Astrocyte of the spinal cord (primary cell): Measurements from ENCODE around the gene CAPN2.
A peak's percentile ranks its signal among the peaks of the same experiment; 100 is the strongest.
"Not testable (repeated sequence)": the region's sequence is repeated elsewhere in the genome, so short reads cannot be mapped to it uniquely, and the experiment has no call there.

Experiments
- DNase-seq: peaks from one replicate; pipeline ENCODE4 v3.0.0; 2011; ENCODE audit warnings: low read depth, low spot score
- H3K4me3 ChIP-seq: 2 replicates; pipeline ENCODE4 v1.5.1; 2011; ENCODE audit warnings: low read depth, mild to moderate bottlenecking, low read length, moderate library complexity
- CTCF ChIP-seq: IDR thresholded peaks from 2 replicates; pipeline ENCODE4 v1.5.1; 2012; ENCODE audit warnings: low read depth, mild to moderate bottlenecking, low read length, inconsistent platforms
- in situ Hi-C: cut with HindIII; loops from 2 replicates; pipeline ENCODE4 v1.10.0; 2017; ENCODE audit warnings: low sequenced_read_pairs

CAPN2 gene

GRCh38 chr1:223810586-223810985 is 98.2 kb downstream of the CAPN2 start:
- H3K4me3 ChIP-seq, result no peak overlapping the region
- DNase-seq, result no peak
- no peak for TF ChIP-seq CTCF
- in situ Hi-C loops, result no loop called here

- TF ChIP-seq CTCF, result peak; percentile 44
- no peak overlapping the region for H3K4me3 ChIP-seq
- in situ Hi-C loops, result no loop called here
- peak; percentile 61 for DNase-seq
Observed at GRCh38 chr1:223811634-223812101, 99.3 kb downstream of the CAPN2 start.

- DNase-seq, result no peak
- in situ Hi-C loops, result no loop called here
- H3K4me3 ChIP-seq, result no peak overlapping the region
- no peak for TF ChIP-seq CTCF
Observed at GRCh38 chr1:223813645-223814044, 101.3 kb downstream of the CAPN2 start.

GRCh38 chr1:223815020-223815853 is 102.9 kb downstream of the CAPN2 start:
- H3K4me3 ChIP-seq, result no peak overlapping the region
- no peak for DNase-seq
- in situ Hi-C loops, result no loop called here

GRCh38 chr1:223815865-223816264 is 103.5 kb downstream of the CAPN2 start:
- no peak overlapping the region for H3K4me3 ChIP-seq
- no peak for TF ChIP-seq CTCF
- in situ Hi-C loops, result no loop called here
- DNase-seq, result no peak

More at GRCh38 chr1:223815020-223815853, 102.9 kb downstream of the CAPN2 start:
- TF ChIP-seq CTCF, result no peak

GRCh38 chr1:223817265-223817664 is 104.9 kb downstream of the CAPN2 start:
- DNase-seq, in situ Hi-C loops, H3K4me3 ChIP-seq: not testable (repeated sequence)

GRCh38 chr1:223819730-223820514 is 107.6 kb downstream of the CAPN2 start:
- in situ Hi-C loops, result no loop called here
- no peak overlapping the region for H3K4me3 ChIP-seq
- no peak for TF ChIP-seq CTCF
- peak; percentile 45 for DNase-seq
